H9 (cell line): Measurements from ENCODE around the gene PRR16. TPM values are rescaled to one million over a fixed set of nuclear protein-coding genes. Genes with fewer than 3 reads are reported as not detected.

Experiments
- DNase-seq: peaks from one replicate; pipeline ENCODE4 v3.0.0-alpha.2; 2017
- H2AFZ ChIP-seq: one replicate; pipeline ENCODE4 v1.6.1; 2013; ENCODE audit warnings: mild to moderate bottlenecking, low read length, control low read depth, moderate library complexity
- H2AK5ac ChIP-seq: 2 replicates; pipeline ENCODE4 v1.6.1; 2013; ENCODE audit warnings: low read length, control low read depth, mixed read lengths; ENCODE audit not compliant: insufficient read length
- H2BK120ac ChIP-seq: one replicate; pipeline ENCODE4 v1.6.1; 2013; ENCODE audit warnings: low read depth, mild to moderate bottlenecking, low read length, control low read depth, inconsistent platforms; ENCODE audit not compliant: poor library complexity, severe bottlenecking
- H2BK12ac ChIP-seq: 2 replicates; pipeline ENCODE4 v1.6.1; 2013; ENCODE audit warnings: low read length, control low read depth, mixed read lengths, low read depth; ENCODE audit not compliant: insufficient read length
- H2BK15ac ChIP-seq: 2 replicates; pipeline ENCODE4 v1.6.1; 2013; ENCODE audit warnings: low read depth, low read length, control low read depth
- H2BK20ac ChIP-seq: one replicate; pipeline ENCODE4 v1.6.1; 2013; ENCODE audit warnings: low read depth, mild to moderate bottlenecking, low read length, control low read depth, inconsistent platforms; ENCODE audit not compliant: poor library complexity, severe bottlenecking
- H2BK5ac ChIP-seq: 2 replicates; pipeline ENCODE4 v1.6.1; 2013; ENCODE audit warnings: low read length, control low read depth, mixed read lengths; ENCODE audit not compliant: insufficient read length
- H3K14ac ChIP-seq: 2 replicates; pipeline ENCODE4 v1.6.1; 2013; ENCODE audit warnings: low read length, control low read depth; ENCODE audit not compliant: insufficient read depth
- H3K18ac ChIP-seq: 2 replicates; pipeline ENCODE4 v1.6.1; 2013; ENCODE audit warnings: low read depth, mild to moderate bottlenecking, mixed read lengths, low read length, control low read depth; ENCODE audit not compliant: insufficient read length
- H3K23ac ChIP-seq: 2 replicates; pipeline ENCODE4 v1.6.1; 2013; ENCODE audit warnings: low read length, control low read depth, mixed read lengths, low read depth; ENCODE audit not compliant: insufficient read length
- H3K23me2 ChIP-seq: 2 replicates; pipeline ENCODE4 v1.6.1; 2013; ENCODE audit warnings: low read depth, mild to moderate bottlenecking, mixed read lengths, low read length, control low read depth; ENCODE audit not compliant: insufficient read length, poor library complexity, severe bottlenecking
- H3K27ac ChIP-seq: 2 replicates; pipeline ENCODE4 v1.5.1; 2013; ENCODE audit warnings: low read length, control low read depth, mixed read lengths, low read depth; ENCODE audit not compliant: insufficient read length
- H3K27me3 ChIP-seq: 2 replicates; pipeline ENCODE4 v1.6.1; 2013; ENCODE audit warnings: low read length, control low read depth, inconsistent platforms; ENCODE audit not compliant: insufficient read depth
- H3K4ac ChIP-seq: 2 replicates; pipeline ENCODE4 v1.6.1; 2013; ENCODE audit warnings: low read depth, mild to moderate bottlenecking, control low read depth, inconsistent platforms, low read length, moderate library complexity
- H3K4me1 ChIP-seq: 2 replicates; pipeline ENCODE4 v1.6.1; 2013; ENCODE audit warnings: low read length, control low read depth, inconsistent platforms; ENCODE audit not compliant: insufficient read depth
- H3K4me2 ChIP-seq: 2 replicates; pipeline ENCODE4 v1.6.1; 2013; ENCODE audit warnings: low read length, control low read depth, mixed read lengths; ENCODE audit not compliant: insufficient read length, insufficient read depth
- H3K56ac ChIP-seq: 2 replicates; pipeline ENCODE4 v1.6.1; 2013; ENCODE audit warnings: low read depth, mild to moderate bottlenecking, mixed read lengths, low read length, control low read depth; ENCODE audit not compliant: insufficient read length
- H3K79me1 ChIP-seq: 2 replicates; pipeline ENCODE4 v1.6.1; 2013; ENCODE audit warnings: low read depth, mild to moderate bottlenecking, moderate library complexity, low read length, control low read depth, inconsistent platforms; ENCODE audit not compliant: insufficient read depth, poor library complexity, severe bottlenecking
- H3K79me2 ChIP-seq: 2 replicates; pipeline ENCODE4 v1.6.1; 2013; ENCODE audit warnings: low read length, control low read depth, inconsistent platforms; ENCODE audit not compliant: insufficient read depth
- H3K9ac ChIP-seq: 2 replicates; pipeline ENCODE4 v1.6.1; 2013; ENCODE audit warnings: low read length, control low read depth, mixed read lengths; ENCODE audit not compliant: insufficient read length; ENCODE audit errors: extremely low read depth
- H3K9me3 ChIP-seq: one replicate; pipeline ENCODE4 v1.6.1; 2013; ENCODE audit warnings: low read depth, low read length, inconsistent platforms; ENCODE audit not compliant: control insufficient read depth
- H3T11ph ChIP-seq: one replicate; pipeline ENCODE4 v1.6.1; 2013; ENCODE audit warnings: mild to moderate bottlenecking, low read length, control low read depth, inconsistent platforms
- H4K20me1 ChIP-seq: one replicate; pipeline ENCODE4 v1.6.1; 2013; ENCODE audit not compliant: control insufficient read depth, insufficient read length, insufficient read depth
- H4K5ac ChIP-seq: 2 replicates; pipeline ENCODE4 v1.6.1; 2013; ENCODE audit warnings: low read depth, mild to moderate bottlenecking, mixed read lengths, low read length, control low read depth; ENCODE audit not compliant: insufficient read length
- H4K8ac ChIP-seq: replicated peaks from 2 replicates; pipeline ENCODE4 v1.6.1; 2013; ENCODE audit warnings: low read length, control low read depth, mixed read lengths, low read depth; ENCODE audit not compliant: insufficient read length
- H4K91ac ChIP-seq: 2 replicates; pipeline ENCODE4 v1.6.1; 2013; ENCODE audit warnings: low read depth, mild to moderate bottlenecking, moderate library complexity, mixed read lengths, low read length, control low read depth; ENCODE audit not compliant: insufficient read length
- H3K27ac Mint-ChIP-seq, 3 experiments: 2 replicates in 2 of 3; 3 replicates in 1 of 3; pipeline ENCODE4 v1.8.0; 2020 to 2021; ENCODE audit warnings: mixed read lengths in 3 of 3, mild to moderate bottlenecking in 1 of 3, moderate library complexity in 1 of 3
- H3K27me3 Mint-ChIP-seq: 2 replicates; pipeline ENCODE4 v1.8.0; 2021; ENCODE audit warnings: low read depth, mild to moderate bottlenecking, moderate library complexity, mixed read lengths
- H3K36me3 Mint-ChIP-seq, 3 experiments: 2 replicates in 2 of 3; 3 replicates in 1 of 3; pipeline ENCODE4 v1.8.0; 2020 to 2021; ENCODE audit warnings: low read depth in 3 of 3, mixed read lengths in 3 of 3; ENCODE audit not compliant: insufficient read depth in 1 of 3
- H3K4me1 Mint-ChIP-seq, 2 experiments: 2 replicates each; pipeline ENCODE4 v1.8.0; 2020; ENCODE audit warnings: mixed read lengths in 2 of 2
- H3K4me3 Mint-ChIP-seq, 2 experiments: 2 replicates in 1 of 2; 3 replicates in 1 of 2; pipeline ENCODE4 v1.8.0; 2020 to 2021; ENCODE audit warnings: mild to moderate bottlenecking in 2 of 2, mixed read lengths in 2 of 2, moderate library complexity in 1 of 2
- H3K9me3 Mint-ChIP-seq, 2 experiments: 2 replicates in 1 of 2; 3 replicates in 1 of 2; pipeline ENCODE4 v1.8.0; 2020; ENCODE audit warnings: mild to moderate bottlenecking in 2 of 2, mixed read lengths in 2 of 2, moderate library complexity in 1 of 2
- CTCF ChIP-seq: fragments of 200-600 bp; sonication (generic); conservative IDR thresholded peaks from 3 replicates; pipeline ENCODE4 v1.8.0; 2021; ENCODE audit warnings: antibody characterized with exemption, mild to moderate bottlenecking
- WGBS: extraction: QIAGEN DNeasy Blood & Tissue Kit; methylation state at CpG from one replicate; pipeline ENCODE4 v1.1.7; 2013; ENCODE audit warnings: missing lambda C conversion rate, low lambda C conversion rate, mixed read lengths; ENCODE audit not compliant: insufficient read length; ENCODE audit errors: extremely low coverage; 5-methylcytosine and 5-hydroxymethylcytosine counted together
- total RNA-seq: library from RNA; stranded (reverse); gene quantifications from 2 replicates; pipeline ENCODE4 v1.2.1, GENCODE V29; 2021

The PRR16 gene
- total RNA-seq, 1 experiment from 2014 or later, result 0.13 TPM

DNA sequence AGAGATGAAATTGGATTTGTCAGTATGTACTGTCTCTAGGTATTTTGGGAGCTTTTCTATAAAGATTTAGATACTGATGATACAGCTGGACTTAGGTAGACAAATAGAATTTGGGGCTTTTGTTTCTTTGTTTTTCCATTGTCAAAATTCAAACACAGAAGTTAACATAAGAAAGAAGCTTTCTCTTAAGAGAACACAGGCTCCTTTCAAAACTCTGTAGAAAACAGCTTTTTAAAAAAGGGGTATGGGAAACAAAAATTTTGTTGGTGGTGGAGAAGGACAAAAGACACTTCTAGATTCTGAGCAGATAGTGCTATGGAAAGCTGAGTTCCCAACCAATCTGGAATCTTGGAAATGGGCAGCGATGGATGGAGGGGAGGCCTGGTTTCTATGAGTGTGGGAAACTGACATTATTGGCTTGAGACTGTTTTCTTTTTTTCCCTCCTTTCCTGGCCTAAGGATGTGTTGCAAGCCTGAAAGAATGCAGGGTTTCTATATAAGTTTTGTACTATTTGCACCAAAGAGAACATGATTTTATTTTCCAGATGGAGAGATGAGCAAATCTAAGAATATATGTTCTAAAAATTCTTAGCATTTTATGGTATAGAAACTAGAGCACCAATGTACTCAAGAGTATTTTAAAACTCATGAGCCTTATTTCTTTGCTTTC, 240.0 kb downstream of the PRR16 start:
- Histone ChIP-seq H2AFZ (no peak overlapping the region), H2BK5ac (no peak overlapping the region), H3K9ac (peak overlapping the region; percentile 29), H3K4me1 (peaks cover 2% of the 10 kb centered on the region; the same call in 1 of the 2 replicates), H3K23me2 (no peaks in the 10 kb centered on the region), H2BK20ac (no peak overlapping the region), H3K79me1 (no peaks in the 10 kb centered on the region), H4K20me1 (no peaks in the 10 kb centered on the region), H3K9me3 (no peaks in the 10 kb centered on the region), H3K4me2 (peak overlapping the region; percentile 48), H4K8ac (no peak overlapping the region), H3K23ac (no peak overlapping the region), H2BK12ac (no peak overlapping the region), H3K14ac (no peak overlapping the region), H3K4ac (no peak overlapping the region), H3K27me3 (peaks cover 7% of the 10 kb centered on the region; the same call in 1 of the 2 replicates), H3K79me2 (peaks cover 3% of the 10 kb centered on the region; the same call in 1 of the 2 replicates), H4K5ac (no peak overlapping the region), H4K91ac (no peak overlapping the region), H3K56ac (no peak overlapping the region), H3K18ac (peak overlapping the region; percentile 66), H3T11ph (no peak overlapping the region), H2BK15ac (no peak overlapping the region), H2AK5ac (no peak overlapping the region), H2BK120ac (no peak overlapping the region), H3K27ac (peak overlapping the region; percentile 94)
- H3K36me3 Mint-ChIP-seq, result peaks cover 31 to 38% (median 34%) of the 10 kb centered on the region in 3 experiments
- H3K27ac Mint-ChIP-seq, result peak overlapping the region; percentile 95 to 99 (median 98)
- peaks cover 58 to 86% of the 10 kb centered on the region in 2 experiments for H3K4me1 Mint-ChIP-seq
- WGBS, result no CpG with 5 or more reads among the region's 1 CpG
- H3K27me3 Mint-ChIP-seq, result peaks cover 30% of the 10 kb centered on the region
- no peak for TF ChIP-seq CTCF
- peak overlapping the region; percentile 94 to 96 for H3K4me3 Mint-ChIP-seq
- H3K9me3 Mint-ChIP-seq, result peaks cover 6 to 7% of the 10 kb centered on the region in 2 experiments; a peak in 4 of 5 replicates
- no peak for DNase-seq
